Measurements from ENCODE around the gene RPS6KA5. TPM values are rescaled to one million over a fixed set of nuclear protein-coding genes. Genes with fewer than 3 reads are reported as not detected.
A peak's percentile ranks its signal among the peaks of the same experiment; 100 is the strongest.

Gene RPS6KA5
- total and polyA plus RNA-seq, 2 donors (not counting 1 experiment from before 2014, with no cell fraction given): 0.59 to 2.0 TPM

GRCh38 chr14:90903101-90903500, 157.3 kb downstream of the RPS6KA5 start:
- Histone ChIP-seq H3K9me3 (ENCODE audit: control insufficient read depth, insufficient read depth, low read depth, low read length) (no peaks in the 10 kb centered on the region), H3K27ac (ENCODE audit: insufficient read depth, low read length) (no peak overlapping the region)
- TF ChIP-seq CTCF (conservative IDR thresholded peaks at IDR 0.05 in 1 of 2, IDR thresholded peaks at IDR 0.05 in 1 of 2; ENCODE audit: low read depth in 1 of 2, low read length in 2 of 2): peak; percentile 70 to 72
- no peak for TF ChIP-seq EZH2 (IDR thresholded peaks at IDR 0.05; ENCODE audit: low read length, missing control alignments)

GRCh38 chr14:90900476-90901083, 159.9 kb downstream of the RPS6KA5 start:
- Histone ChIP-seq H3K9me3 (ENCODE audit: control insufficient read depth, insufficient read depth, low read depth, low read length) (no peaks in the 10 kb centered on the region), H4K20me1 (ENCODE audit: control insufficient read depth, extremely low read depth, insufficient read depth, low read length) (no peaks in the 10 kb centered on the region), H3K27me3 (ENCODE audit: control insufficient read depth, insufficient read depth, low read length) (no peaks in the 10 kb centered on the region), H3K27ac (ENCODE audit: insufficient read depth, low read length) (no peak overlapping the region), H3K4me2 (ENCODE audit: extremely low read depth, insufficient read depth, low read length) (no peak overlapping the region), H3K9ac (ENCODE audit: insufficient read depth, low read length) (no peak overlapping the region), H3K36me3 (ENCODE audit: control insufficient read depth, insufficient read depth, low read length) (no peaks in the 10 kb centered on the region), H3K4me3 (replicated peaks in 1 of 4; ENCODE audit: control extremely low read depth in 1 of 4, insufficient read depth in 1 of 4, low read depth in 3 of 4, low read length in 4 of 4) (no peak overlapping the region), H3K79me2 (ENCODE audit: control insufficient read depth, insufficient read depth, low read length) (no peaks in the 10 kb centered on the region), H2AFZ (ENCODE audit: low read length) (no peak overlapping the region), H3K4me1 (ENCODE audit: control insufficient read depth, extremely low read depth, insufficient read depth, low read length) (no peaks in the 10 kb centered on the region)
- TF ChIP-seq EZH2 (IDR thresholded peaks at IDR 0.05; ENCODE audit: low read length, missing control alignments) (no peak), CTCF (conservative IDR thresholded peaks at IDR 0.05 in 1 of 2, IDR thresholded peaks at IDR 0.05 in 1 of 2; ENCODE audit: low read depth in 1 of 2, low read length in 2 of 2) (no peak)
- DNase-seq (ENCODE audit: low read depth in 2 of 2): peak in 1 of 2 donors; percentile 31

More at GRCh38 chr14:90903101-90903500, 157.3 kb downstream of the RPS6KA5 start:
- no peaks in the 10 kb centered on the region for H4K20me1 ChIP-seq (ENCODE audit: control insufficient read depth, extremely low read depth, insufficient read depth, low read length)
- H3K4me3 ChIP-seq (replicated peaks in 1 of 4; ENCODE audit: control extremely low read depth in 1 of 4, insufficient read depth in 1 of 4, low read depth in 3 of 4, low read length in 4 of 4): no peak overlapping the region
- no peaks in the 10 kb centered on the region for H3K27me3 ChIP-seq (ENCODE audit: control insufficient read depth, insufficient read depth, low read length)
- H3K36me3 ChIP-seq (ENCODE audit: control insufficient read depth, insufficient read depth, low read length): no peaks in the 10 kb centered on the region
- no peak overlapping the region for H2AFZ ChIP-seq (ENCODE audit: low read length)
- H3K9ac ChIP-seq (ENCODE audit: insufficient read depth, low read length): no peak overlapping the region
- no peaks in the 10 kb centered on the region for H3K79me2 ChIP-seq (ENCODE audit: control insufficient read depth, insufficient read depth, low read length)
- DNase-seq (ENCODE audit: low read depth in 2 of 2): peak; percentile 36 to 73
- H3K4me2 ChIP-seq (ENCODE audit: extremely low read depth, insufficient read depth, low read length): no peak overlapping the region
- H3K4me1 ChIP-seq (ENCODE audit: control insufficient read depth, extremely low read depth, insufficient read depth, low read length): no peaks in the 10 kb centered on the region

- DNase-seq (ENCODE audit: low read depth in 2 of 2): no peak
- H3K9ac ChIP-seq (ENCODE audit: insufficient read depth, low read length): no peak overlapping the region
- no peak overlapping the region for H3K4me2 ChIP-seq (ENCODE audit: extremely low read depth, insufficient read depth, low read length)
- H3K27me3 ChIP-seq (ENCODE audit: control insufficient read depth, insufficient read depth, low read length): no peaks in the 10 kb centered on the region
- TF ChIP-seq EZH2 (IDR thresholded peaks at IDR 0.05; ENCODE audit: low read length, missing control alignments): no peak
- TF ChIP-seq CTCF (conservative IDR thresholded peaks at IDR 0.05 in 1 of 2, IDR thresholded peaks at IDR 0.05 in 1 of 2; ENCODE audit: low read depth in 1 of 2, low read length in 2 of 2): no peak
- H3K4me3 ChIP-seq (replicated peaks in 1 of 4; ENCODE audit: control extremely low read depth in 1 of 4, insufficient read depth in 1 of 4, low read depth in 3 of 4, low read length in 4 of 4): no peak overlapping the region
- H3K9me3 ChIP-seq (ENCODE audit: control insufficient read depth, insufficient read depth, low read depth, low read length): no peaks in the 10 kb centered on the region
- no peaks in the 10 kb centered on the region for H3K4me1 ChIP-seq (ENCODE audit: control insufficient read depth, extremely low read depth, insufficient read depth, low read length)
- no peaks in the 10 kb centered on the region for H3K36me3 ChIP-seq (ENCODE audit: control insufficient read depth, insufficient read depth, low read length)
- no peaks in the 10 kb centered on the region for H3K79me2 ChIP-seq (ENCODE audit: control insufficient read depth, insufficient read depth, low read length)
- no peaks in the 10 kb centered on the region for H4K20me1 ChIP-seq (ENCODE audit: control insufficient read depth, extremely low read depth, insufficient read depth, low read length)
- no peak overlapping the region for H3K27ac ChIP-seq (ENCODE audit: insufficient read depth, low read length)
- no peak overlapping the region for H2AFZ ChIP-seq (ENCODE audit: low read length)
Observed at GRCh38 chr14:90897022-90897421, 163.4 kb downstream of the RPS6KA5 start.
